ENCODE results near the gene PAGE2B.

DNA sequence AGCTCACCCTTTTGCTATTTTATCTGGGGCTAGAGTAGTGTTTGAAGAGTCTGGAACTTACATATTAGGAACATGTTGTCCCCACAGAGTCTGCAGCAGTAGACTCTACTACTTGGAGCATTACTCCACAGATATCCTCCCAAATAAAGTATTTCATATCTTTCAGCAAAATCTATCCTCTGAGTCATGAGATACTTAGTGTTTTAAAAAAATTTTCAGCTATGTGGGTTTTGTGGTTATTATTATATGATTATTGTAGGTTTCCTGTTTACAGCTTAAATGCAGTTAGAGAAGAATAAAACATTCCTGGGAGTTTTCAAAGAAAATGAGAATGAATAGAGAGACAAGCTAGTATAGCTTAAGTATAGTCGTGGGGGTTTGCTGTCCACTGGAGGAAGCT is 44.9 kb downstream of the PAGE2B start:
- TF ChIP-seq, protein P1, sequence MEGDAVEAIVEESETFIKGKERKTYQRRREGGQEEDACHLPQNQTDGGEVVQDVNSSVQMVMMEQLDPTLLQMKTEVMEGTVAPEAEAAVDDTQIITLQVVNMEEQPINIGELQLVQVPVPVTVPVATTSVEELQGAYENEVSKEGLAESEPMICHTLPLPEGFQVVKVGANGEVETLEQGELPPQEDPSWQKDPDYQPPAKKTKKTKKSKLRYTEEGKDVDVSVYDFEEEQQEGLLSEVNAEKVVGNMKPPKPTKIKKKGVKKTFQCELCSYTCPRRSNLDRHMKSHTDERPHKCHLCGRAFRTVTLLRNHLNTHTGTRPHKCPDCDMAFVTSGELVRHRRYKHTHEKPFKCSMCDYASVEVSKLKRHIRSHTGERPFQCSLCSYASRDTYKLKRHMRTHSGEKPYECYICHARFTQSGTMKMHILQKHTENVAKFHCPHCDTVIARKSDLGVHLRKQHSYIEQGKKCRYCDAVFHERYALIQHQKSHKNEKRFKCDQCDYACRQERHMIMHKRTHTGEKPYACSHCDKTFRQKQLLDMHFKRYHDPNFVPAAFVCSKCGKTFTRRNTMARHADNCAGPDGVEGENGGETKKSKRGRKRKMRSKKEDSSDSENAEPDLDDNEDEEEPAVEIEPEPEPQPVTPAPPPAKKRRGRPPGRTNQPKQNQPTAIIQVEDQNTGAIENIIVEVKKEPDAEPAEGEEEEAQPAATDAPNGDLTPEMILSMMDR (IDR thresholded peaks at IDR 0.05 in 8 of 11, conservative IDR thresholded peaks at IDR 0.05 in 3 of 11): no peak
- TF ChIP-seq POLR2A (IDR thresholded peaks at IDR 0.05): no peak
